Fibroblast of lung (primary cell): ENCODE measurements around the gene TNIP2.

ENCODE experiments used
- EZH2 ChIP-seq: IDR thresholded peaks from 2 replicates; pipeline ENCODE4 v1.5.1; 2012; ENCODE audit warnings: low read length, control low read depth, mild to moderate bottlenecking; ENCODE audit errors: missing control alignments
- TF ChIP-seq, protein P1 (sequence below), 2 donors: IDR thresholded peaks in 1 of 2; conservative IDR thresholded peaks in 1 of 2; 1 replicate in 1 of 2; 2 replicates in 1 of 2; pipeline ENCODE4 v1.5.1; 2011 to 2012; ENCODE audit warnings: low read length in 2 of 2, control low read depth in 1 of 2, inconsistent platforms in 1 of 2, low read depth in 1 of 2, mild to moderate bottlenecking in 1 of 2

DNA sequence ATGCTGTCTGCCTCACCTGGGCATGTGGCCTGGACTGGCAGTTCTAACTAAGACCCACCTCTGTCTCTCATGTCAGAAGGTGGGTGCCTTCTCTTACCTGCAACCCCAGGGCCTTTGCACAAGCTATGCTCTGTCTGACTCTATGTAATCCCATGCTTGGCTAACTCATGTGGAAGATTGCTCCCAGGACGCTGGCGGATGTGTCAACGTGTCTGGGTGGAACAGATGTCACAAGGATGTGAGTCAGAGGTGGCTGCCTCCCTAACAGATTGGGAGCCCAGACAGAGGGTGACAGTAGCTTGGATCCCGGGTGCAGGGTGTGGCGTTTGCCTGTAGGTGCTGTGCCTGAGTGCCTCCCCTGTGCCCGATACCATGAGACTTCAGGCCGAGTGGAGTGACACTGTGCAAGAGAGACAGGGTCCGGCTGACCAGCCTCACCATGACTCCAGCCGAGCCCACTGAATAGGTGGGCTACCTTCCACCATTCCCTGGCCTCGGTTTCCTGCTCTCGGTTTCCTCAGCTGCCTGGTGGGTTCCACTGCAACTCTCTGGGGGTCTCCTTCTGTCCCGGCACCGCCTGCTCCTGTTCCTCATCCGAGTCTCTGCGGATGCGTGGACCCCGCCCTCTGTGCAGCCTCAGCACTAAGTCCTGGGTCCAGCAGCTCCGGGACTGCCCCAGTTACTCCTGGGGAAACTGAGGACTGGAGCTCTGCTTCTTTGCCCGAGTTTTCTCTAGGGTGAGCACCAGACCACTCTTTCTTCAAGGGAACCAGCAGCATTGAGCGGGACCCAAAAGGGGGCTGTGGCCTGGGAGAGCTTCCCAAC is 47.7 kb upstream of the TNIP2 start:
- TF ChIP-seq, protein P1, sequence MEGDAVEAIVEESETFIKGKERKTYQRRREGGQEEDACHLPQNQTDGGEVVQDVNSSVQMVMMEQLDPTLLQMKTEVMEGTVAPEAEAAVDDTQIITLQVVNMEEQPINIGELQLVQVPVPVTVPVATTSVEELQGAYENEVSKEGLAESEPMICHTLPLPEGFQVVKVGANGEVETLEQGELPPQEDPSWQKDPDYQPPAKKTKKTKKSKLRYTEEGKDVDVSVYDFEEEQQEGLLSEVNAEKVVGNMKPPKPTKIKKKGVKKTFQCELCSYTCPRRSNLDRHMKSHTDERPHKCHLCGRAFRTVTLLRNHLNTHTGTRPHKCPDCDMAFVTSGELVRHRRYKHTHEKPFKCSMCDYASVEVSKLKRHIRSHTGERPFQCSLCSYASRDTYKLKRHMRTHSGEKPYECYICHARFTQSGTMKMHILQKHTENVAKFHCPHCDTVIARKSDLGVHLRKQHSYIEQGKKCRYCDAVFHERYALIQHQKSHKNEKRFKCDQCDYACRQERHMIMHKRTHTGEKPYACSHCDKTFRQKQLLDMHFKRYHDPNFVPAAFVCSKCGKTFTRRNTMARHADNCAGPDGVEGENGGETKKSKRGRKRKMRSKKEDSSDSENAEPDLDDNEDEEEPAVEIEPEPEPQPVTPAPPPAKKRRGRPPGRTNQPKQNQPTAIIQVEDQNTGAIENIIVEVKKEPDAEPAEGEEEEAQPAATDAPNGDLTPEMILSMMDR (conservative IDR thresholded peaks at IDR 0.05 in 1 of 2, IDR thresholded peaks at IDR 0.05 in 1 of 2; ENCODE audit: low read depth in 1 of 2, low read length in 2 of 2): no peak
- TF ChIP-seq EZH2: no peak
